NCI-H1092 (cell line): Measurements from ENCODE around the gene KCNQ5.
A peak's percentile ranks its signal among the peaks of the same experiment; 100 is the strongest.
"Not testable (repeated sequence)": the region's sequence is repeated elsewhere in the genome, so short reads cannot be mapped to it uniquely, and the experiment has no call there.

Experiments used
- DNase-seq: peaks from one replicate; lab custom pipeline; 2025; lab: John Stamatoyannopoulos, UW

KCNQ5 gene

DNA sequence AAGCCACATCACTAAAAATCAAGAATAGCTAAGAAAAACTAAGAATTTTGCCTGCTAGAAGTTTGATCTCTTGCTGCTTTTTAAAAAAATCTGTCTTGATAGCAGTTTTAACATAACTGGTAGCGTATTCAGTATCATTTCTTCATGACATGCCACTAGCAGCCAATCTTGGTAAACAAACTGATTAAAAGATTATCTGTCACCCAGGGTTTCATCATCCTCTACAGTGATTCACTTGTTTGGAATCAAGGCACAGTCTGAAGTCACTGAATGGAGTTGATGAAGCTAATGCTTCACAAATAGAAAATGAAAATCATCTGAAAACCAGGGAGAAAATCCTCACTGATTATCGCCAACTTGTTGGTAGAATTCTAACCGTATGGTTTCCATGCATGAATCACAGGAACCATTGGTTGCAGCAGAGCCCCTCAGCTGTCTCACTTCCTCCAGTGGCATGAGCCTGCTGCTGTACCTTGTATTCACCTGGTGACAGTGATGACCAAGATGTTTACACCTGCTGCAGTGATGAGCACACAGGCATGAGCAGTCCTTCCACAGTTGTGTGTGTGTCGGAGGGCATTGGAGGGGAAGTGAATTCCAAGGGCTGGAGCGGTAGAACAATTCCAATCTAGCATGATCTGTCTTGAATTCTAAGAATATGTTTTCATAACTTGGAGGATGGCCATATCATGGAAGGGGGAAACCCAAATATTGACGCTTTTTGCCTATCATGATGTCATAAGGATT lies 328.4 kb downstream of the KCNQ5 start:
- no peak for DNase-seq

DNA sequence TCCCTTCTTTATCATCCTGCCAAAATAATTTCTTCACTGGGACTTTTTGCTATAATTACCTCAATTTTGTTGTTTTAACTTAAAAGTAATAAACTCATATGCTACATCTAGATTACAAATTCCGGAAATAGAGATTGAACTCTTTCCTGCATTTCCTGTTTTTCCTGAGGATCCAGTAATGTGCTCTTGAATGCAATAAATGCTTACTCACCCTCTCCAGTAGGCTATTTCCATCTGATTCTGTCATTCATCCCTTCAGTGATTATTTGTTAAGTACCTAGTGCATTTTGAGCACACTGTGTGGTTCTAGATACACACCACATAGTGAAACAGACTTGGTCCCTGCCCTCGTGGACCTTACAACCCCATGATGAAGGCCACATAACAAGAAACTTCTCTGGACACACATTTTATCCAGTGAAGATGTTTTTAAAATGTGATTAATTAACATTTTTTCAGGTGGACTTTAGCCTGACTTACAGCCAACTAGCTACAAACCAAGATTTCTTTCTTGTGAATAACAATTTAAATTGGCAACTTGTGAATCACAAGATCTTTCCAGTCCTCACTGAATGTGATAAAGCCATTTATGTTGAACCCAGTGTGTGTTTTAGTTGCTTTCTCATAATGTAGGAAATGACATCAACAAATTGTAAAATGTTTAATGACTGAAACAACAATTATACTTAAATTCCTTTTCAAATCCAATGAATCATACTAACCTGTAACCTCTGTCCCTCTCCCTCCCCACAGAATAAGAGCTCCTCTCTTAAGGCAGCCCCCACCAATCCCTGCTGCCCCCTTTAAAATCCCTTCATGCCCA lies 331.2 kb downstream of the KCNQ5 start:
- no peak for DNase-seq

DNA sequence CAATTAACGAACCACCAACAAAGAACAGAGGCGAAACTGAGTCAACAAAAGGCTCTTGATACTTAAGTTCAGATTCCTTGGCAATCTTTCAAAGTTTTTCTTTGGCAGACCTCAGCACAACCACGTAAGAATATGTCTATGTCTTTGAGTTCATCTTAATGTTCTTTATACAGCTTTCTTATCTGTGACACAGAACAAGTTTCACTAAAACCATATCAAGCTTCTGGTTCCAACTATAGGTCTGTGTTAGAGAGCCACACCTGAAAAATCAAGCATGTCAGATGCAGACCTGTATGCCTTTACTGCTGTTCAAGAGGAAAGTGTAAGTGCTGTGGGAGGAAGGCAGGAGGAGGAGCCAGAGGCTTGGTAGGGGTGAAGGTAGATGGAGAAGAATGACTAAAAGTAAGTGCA lies 332.1 kb downstream of the KCNQ5 start:
- no peak for DNase-seq

- DNase-seq = no peak
Measured at GRCh38 chr6:72954716-72955115, 332.9 kb downstream of the KCNQ5 start.

DNA sequence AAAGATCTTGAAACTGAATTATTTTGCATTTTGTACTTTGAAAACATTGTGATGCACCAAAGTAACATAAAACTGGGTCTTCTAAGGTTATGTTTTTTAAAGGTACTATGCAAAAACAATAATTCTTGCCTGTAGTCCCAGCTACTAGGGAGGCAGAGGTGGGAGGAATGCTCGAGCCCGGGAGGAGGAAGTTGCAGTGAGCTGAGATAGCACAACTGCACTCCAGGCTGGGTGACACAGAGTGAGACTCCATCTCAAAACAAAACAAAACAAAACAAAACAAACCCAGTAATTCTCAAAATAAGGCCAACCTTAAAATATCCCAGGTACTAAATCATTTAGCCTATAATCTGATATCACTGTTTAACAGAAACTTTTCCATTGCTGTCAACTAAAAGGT lies 333.8 kb downstream of the KCNQ5 start:
- no peak for DNase-seq

DNA sequence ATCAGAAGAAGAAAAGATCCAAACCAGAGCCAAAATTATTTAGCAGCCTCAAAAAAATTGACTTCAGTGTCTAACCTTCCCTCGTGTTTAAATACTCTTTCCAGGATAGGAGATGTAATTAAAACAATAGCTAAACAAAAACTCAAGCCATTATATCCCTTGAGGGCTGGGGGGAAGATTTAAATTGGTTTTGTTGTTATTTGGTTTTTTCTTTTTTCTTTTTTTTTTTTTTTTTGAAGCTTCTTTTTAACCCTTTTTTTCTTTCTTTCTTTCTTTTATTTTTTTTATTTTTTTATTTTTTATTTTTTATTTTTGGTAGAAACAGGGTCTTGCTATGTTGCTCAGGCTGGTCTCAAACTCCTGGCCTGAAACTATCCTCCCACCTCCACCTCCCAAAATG lies 334.4 kb downstream of the KCNQ5 start:
- DNase-seq = no peak

GRCh38 chr6:72959821-72960220 lies 338.0 kb downstream of the KCNQ5 start:
- no peak for DNase-seq

GRCh38 chr6:72963946-72964345 lies 342.1 kb downstream of the KCNQ5 start:
- DNase-seq = no peak

GRCh38 chr6:72966628-72967280 lies 344.9 kb downstream of the KCNQ5 start:
- no peak for DNase-seq

DNA sequence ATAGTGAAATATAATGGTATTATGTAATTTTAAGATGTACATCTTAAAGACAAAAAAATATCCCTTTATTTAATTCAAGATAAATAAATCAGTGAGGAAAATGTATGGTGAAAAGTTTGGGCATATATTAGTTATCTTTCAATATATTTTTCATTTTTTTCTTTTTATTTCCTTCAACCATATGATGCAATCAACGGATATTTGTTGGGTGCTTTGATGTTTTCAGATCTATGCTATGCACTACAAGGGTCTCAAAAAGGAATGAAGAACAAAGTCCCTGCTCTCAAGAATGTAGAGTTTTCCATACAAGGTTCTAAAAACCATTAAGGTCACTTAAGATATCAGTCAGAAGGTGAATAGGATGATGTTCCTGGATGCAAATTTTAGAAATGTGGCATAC lies 345.5 kb downstream of the KCNQ5 start:
- DNase-seq = no peak

DNA sequence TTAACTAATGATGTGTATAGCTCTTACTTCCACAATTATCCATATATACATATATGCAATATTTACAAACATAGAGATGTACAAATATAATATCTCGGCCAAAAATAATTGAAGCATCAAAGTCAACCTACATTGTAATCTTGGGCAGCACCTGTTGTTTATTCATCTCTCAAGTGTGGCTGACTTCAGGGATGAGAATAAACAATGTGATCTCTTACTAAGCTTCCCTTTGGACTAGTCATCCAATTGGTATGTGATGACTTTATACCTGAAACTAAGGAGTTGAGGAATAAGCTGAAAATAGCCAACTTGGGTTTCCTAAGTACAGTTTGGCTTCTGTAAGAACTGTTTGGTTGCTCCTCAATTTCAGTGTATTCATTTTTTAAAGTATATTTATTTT lies 346.8 kb downstream of the KCNQ5 start:
- DNase-seq = no peak

GRCh38 chr6:72969666-72970065 lies 347.8 kb downstream of the KCNQ5 start:
- no peak for DNase-seq

DNA sequence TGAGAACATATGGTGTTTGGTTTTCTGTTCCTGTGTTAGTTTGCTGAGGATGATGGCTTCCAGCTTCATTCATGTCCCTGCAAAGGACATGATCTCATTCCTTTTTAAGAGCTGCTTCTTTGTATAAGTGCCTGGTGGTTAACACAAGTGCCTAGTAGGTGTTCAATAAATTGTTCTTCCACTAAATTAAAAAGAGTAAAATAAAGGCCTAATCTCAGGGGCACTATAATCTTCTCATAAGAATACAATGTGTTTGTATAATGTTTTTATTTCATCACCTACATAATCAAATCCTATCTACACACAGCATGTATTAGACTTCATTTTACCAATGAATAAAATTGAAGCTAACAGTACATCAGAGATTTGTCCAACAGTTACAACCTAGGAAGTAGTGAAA lies 350.7 kb downstream of the KCNQ5 start:
- DNase-seq = peak; percentile 30

- peak; percentile 53 for DNase-seq
Measured at GRCh38 chr6:72974276-72974675, 352.4 kb downstream of the KCNQ5 start.

- no peak for DNase-seq
Measured at GRCh38 chr6:72975352-72975752, 353.5 kb downstream of the KCNQ5 start.

GRCh38 chr6:72976484-72976883 lies 354.6 kb downstream of the KCNQ5 start:
- no peak for DNase-seq

GRCh38 chr6:72977114-72977513 lies 355.2 kb downstream of the KCNQ5 start:
- DNase-seq = no peak

DNA sequence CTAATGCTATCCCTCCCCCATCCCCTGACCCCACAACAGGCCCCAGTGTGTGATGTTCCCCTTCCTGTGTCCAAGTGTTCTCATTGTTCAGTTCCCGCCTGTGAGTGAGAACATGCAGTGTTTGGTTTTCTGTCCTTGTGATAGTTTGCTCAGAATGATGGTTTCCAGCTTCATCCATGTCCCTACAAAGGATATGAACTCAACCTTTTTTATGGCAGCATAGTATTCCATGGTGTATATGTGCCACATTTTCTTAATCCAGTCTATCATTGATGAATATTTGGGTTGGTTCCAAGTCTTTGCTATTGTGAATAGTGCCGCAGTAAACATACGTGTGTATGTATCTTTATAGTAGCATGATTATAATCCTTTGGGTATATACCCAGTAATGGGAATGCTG lies 356.9 kb downstream of the KCNQ5 start:
- DNase-seq = not testable (repeated sequence)

- not testable (repeated sequence) for DNase-seq
Measured at GRCh38 chr6:72984189-72984831, 362.4 kb downstream of the KCNQ5 start.

GRCh38 chr6:72984981-72985665 lies 363.3 kb downstream of the KCNQ5 start:
- DNase-seq = no peak

DNA sequence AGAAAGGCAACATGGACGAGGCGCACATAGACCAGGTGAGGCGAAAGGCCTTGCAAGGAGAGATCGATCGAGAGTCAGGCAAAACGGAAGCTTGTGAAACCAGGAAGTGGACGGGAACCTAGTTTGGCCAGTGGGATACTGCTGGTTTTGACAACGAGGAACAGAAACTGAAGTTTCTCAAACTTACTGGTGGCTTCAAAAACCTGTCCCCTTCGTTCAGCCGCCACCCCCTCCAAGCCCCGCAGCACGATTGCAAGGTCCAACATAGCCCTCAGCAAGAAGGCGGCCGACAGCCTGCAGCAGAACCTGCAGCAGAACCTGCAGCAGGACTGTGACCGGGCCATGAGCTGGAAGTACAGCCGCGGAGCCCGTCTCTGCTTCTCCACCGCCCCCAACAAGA lies 365.4 kb downstream of the KCNQ5 start:
- DNase-seq = no peak

DNA sequence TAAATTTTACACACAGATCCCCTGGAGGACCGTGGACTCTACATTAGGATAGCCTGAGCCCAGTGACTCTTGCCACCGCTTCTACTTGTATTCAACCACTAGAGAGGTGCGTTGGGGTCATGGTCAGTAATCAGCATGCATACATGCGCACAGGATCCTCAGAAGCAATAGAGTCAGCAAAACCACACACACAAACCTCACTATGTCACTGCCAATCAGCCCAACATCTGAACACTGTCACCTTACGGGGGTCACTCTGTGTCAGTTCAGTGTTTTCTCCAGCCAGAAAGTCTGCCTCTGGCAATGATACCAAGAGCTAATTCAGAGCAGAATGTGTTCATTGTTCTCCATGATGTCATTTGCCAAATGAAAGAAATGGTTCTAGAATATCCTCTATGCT lies 378.1 kb downstream of the KCNQ5 start:
- DNase-seq = no peak
